Body of pancreas (tissue), 4 donors: ENCODE results near the gene SPC24. TPM values are rescaled to one million over a fixed set of nuclear protein-coding genes. Genes with fewer than 3 reads are reported as not detected.
"Not testable (repeated sequence)": the region's sequence is repeated elsewhere in the genome, so short reads cannot be mapped to it uniquely, and the experiment has no call there.

Experiments
- ATAC-seq: fragments of 150-250 bp; one replicate; pipeline ENCODE4 v1.9.1; 2016
- DNase-seq, 4 donors: peaks; one replicate each; pipeline ENCODE4 v3.0.0-alpha.2; 2019
- H3K27ac ChIP-seq, 4 donors: fragments of 200-600 bp; sonication (generic); 1 replicate in 3 of 4; 2 replicates in 1 of 4; pipeline versions ENCODE4 v1.5.1 to v1.6.1; 2016 to 2019; ENCODE audit warnings: mild to moderate bottlenecking in 1 of 4, mixed read lengths in 1 of 4, moderate library complexity in 1 of 4
- H3K27me3 ChIP-seq, 2 donors: fragments of 200-600 bp; sonication (generic); one replicate each; pipeline ENCODE4 v1.6.0; 2016; ENCODE audit warnings: mild to moderate bottlenecking in 1 of 2
- H3K36me3 ChIP-seq, 2 donors: fragments of 200-600 bp; sonication (generic); replicated peaks in 1 of 2; 2 replicates each; pipeline ENCODE4 v1.5.1; 2016; ENCODE audit warnings: low read depth in 2 of 2; ENCODE audit not compliant: insufficient read depth in 1 of 2
- H3K4me1 ChIP-seq: fragments of 200-600 bp; sonication (generic); one replicate; pipeline ENCODE4 v1.6.0; 2016
- H3K4me3 ChIP-seq, 2 donors: fragments of 200-600 bp; sonication (generic); 1 replicate in 1 of 2; 2 replicates in 1 of 2; pipeline ENCODE4 v1.5.1; 2016 to 2019
- H3K9me3 ChIP-seq, 3 donors: fragments of 200-600 bp; sonication (generic); 1 replicate in 2 of 3; 2 replicates in 1 of 3; pipeline ENCODE4 v1.5.1; 2016
- CTCF ChIP-seq, 7 experiments: fragments of 450-650 bp in 4 of 7; fragments of 200-600 bp in 3 of 7; sonication (generic) in 3 of 7; IDR thresholded peaks; one replicate each; pipeline ENCODE4 v1.5.1; 2016 to 2019; ENCODE audit warnings: antibody characterized with exemption in 7 of 7
- POLR2A ChIP-seq, 3 donors: fragments of 450-650 bp; IDR thresholded peaks; one replicate each; pipeline ENCODE4 v1.6.1; 2016; ENCODE audit warnings: antibody characterized with exemption in 3 of 3, mild to moderate bottlenecking in 2 of 3
- WGBS, 2 donors: methylation state at CpG; one replicate each; pipeline ENCODE4 v1.1.5; 2017; 5-methylcytosine and 5-hydroxymethylcytosine counted together
- intact Hi-C: fragments of 100-400 bp; cut with DNase I; formaldehyde crosslinking; loops from one replicate; pipeline ENCODE4 v1.15.1; 2023
- total RNA-seq, 2 donors: library from RNA; depleted of rRNA; stranded (reverse); fragments of >200 nt; gene quantifications; one replicate each; pipeline ENCODE4 v1.1.0, GENCODE V29; 2016

The SPC24 gene
- total RNA-seq, 2 donors from 2014 or later: 1.8 to 6.9 TPM

- ATAC-seq (no peak), DNase-seq (no peak)
- no peak overlapping the region for H3K4me3 ChIP-seq
- TF ChIP-seq CTCF (IDR thresholded peaks at IDR 0.05): no peak
- TF ChIP-seq POLR2A (IDR thresholded peaks at IDR 0.05): no peak
- H3K9me3 ChIP-seq: no peaks in the 10 kb centered on the region
- H3K27ac ChIP-seq: no peak overlapping the region
- no peaks in the 10 kb centered on the region for H3K27me3 ChIP-seq
- peaks cover 6% of the 10 kb centered on the region for H3K4me1 ChIP-seq
- WGBS, 2 donors: 90% methylated on average over 9 to 13 of the region's 13 CpGs
- peaks cover 26 to 34% of the 10 kb centered on the region in 2 donors for H3K36me3 ChIP-seq
- intact Hi-C loops: no loop called here
Observed at GRCh38 chr19:11123114-11123513, 32.5 kb downstream of the SPC24 start.

- H3K36me3 ChIP-seq: peaks cover 25 to 26% of the 10 kb centered on the region in 2 donors
- ATAC-seq: not testable (repeated sequence)
Observed at GRCh38 chr19:11121963-11122362, 33.6 kb downstream of the SPC24 start.

GRCh38 chr19:11116507-11116906 lies 39.1 kb downstream of the SPC24 start:
- 99% methylated on average over 9 of the region's 9 CpGs; no CpG with 5 or more reads in 1 of the 2 donors for WGBS, 2 donors
- Histone ChIP-seq H3K27me3 (no peaks in the 10 kb centered on the region), H3K27ac (no peak overlapping the region), H3K36me3 (peaks cover 27 to 50% of the 10 kb centered on the region in 2 donors), H3K4me1 (no peaks in the 10 kb centered on the region), H3K9me3 (no peaks in the 10 kb centered on the region), H3K4me3 (no peak overlapping the region)
- TF ChIP-seq CTCF (IDR thresholded peaks at IDR 0.05) (no peak), POLR2A (IDR thresholded peaks at IDR 0.05) (no peak)
- DNase-seq (no peak), ATAC-seq (no peak)
- intact Hi-C loops: no loop called here

More at GRCh38 chr19:11121963-11122362, 33.6 kb downstream of the SPC24 start:
- H3K9me3 ChIP-seq, H3K4me3 ChIP-seq, H3K4me1 ChIP-seq, H3K27me3 ChIP-seq, H3K27ac ChIP-seq, intact Hi-C loops, DNase-seq: not testable (repeated sequence)
- 84 to 92% methylated on average over 17 of the region's 17 CpGs for WGBS, 2 donors

GRCh38 chr19:11115895-11116446 lies 39.6 kb downstream of the SPC24 start:
- ATAC-seq (no peak), DNase-seq (no peak)
- Histone ChIP-seq H3K27me3 (no peaks in the 10 kb centered on the region), H3K9me3 (no peaks in the 10 kb centered on the region), H3K4me1 (no peaks in the 10 kb centered on the region), H3K4me3 (no peak overlapping the region), H3K36me3 (peaks cover 30 to 55% of the 10 kb centered on the region in 2 donors), H3K27ac (no peak overlapping the region)
- TF ChIP-seq CTCF (IDR thresholded peaks at IDR 0.05) (no peak), POLR2A (IDR thresholded peaks at IDR 0.05) (no peak)
- 79 to 83% methylated on average over 11 of the region's 11 CpGs for WGBS, 2 donors
- intact Hi-C loops: no loop called here

GRCh38 chr19:11115042-11115441 lies 40.5 kb downstream of the SPC24 start:
- H3K4me1 ChIP-seq: no peaks in the 10 kb centered on the region
- WGBS, 2 donors: 90 to 91% methylated on average over 5 of the region's 5 CpGs
- H3K9me3 ChIP-seq: no peaks in the 10 kb centered on the region
- H3K36me3 ChIP-seq: peaks cover 25 to 58% of the 10 kb centered on the region in 2 donors
- no peaks in the 10 kb centered on the region for H3K27me3 ChIP-seq
- DNase-seq: no peak
- H3K4me3 ChIP-seq: no peak overlapping the region
- no peak overlapping the region for H3K27ac ChIP-seq
- intact Hi-C loops: no loop called here
- no peak for ATAC-seq
- TF ChIP-seq POLR2A (IDR thresholded peaks at IDR 0.05) (no peak), CTCF (IDR thresholded peaks at IDR 0.05) (no peak)
